GM18873 (cell line): ENCODE results near the gene AHRR.

ENCODE experiments used
- ATAC-seq: cut with Tn5 transposase; IDR thresholded peaks from one replicate; pipeline ENCODE4 v1.9.1; 2021; ENCODE audit warnings: mild to moderate bottlenecking, moderate library complexity, moderate number of reproducible peaks; ENCODE audit not compliant: unreplicated experiment, low FRiP score

The AHRR gene

DNA sequence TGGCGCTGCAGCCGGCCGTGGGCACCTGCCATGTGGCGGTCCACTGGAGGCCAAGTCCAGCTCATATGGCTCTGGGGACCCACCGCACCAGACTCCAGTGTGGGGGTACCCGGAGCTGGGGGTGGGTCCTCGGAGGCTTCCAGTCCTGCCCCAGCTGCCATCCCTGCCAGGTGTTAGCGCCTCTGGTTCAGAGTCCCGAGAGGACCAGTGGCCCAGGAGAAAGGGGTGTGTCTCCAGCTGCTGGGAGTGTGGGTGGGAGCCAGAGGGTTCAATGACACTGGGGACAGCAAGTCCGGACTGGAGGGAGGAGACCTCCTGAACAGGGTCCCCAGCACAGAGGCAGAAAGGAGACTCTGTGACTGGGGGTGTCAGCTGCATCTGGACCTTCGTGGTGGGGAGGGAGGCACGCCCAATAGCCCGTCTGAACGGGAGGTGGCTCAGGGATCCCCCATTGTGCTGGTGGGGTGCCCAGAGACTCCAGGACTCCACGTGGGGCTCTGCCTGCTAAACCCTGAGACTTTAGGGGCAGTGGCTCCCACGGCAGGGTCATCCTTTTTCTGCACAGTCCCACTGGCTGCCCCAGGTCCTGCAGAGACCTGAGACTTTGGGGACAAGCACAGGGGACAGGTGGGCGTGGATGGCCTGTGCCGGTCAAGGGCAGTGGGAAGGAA is 2.4 kb upstream of the AHRR start:
- ATAC-seq: no peak

DNA sequence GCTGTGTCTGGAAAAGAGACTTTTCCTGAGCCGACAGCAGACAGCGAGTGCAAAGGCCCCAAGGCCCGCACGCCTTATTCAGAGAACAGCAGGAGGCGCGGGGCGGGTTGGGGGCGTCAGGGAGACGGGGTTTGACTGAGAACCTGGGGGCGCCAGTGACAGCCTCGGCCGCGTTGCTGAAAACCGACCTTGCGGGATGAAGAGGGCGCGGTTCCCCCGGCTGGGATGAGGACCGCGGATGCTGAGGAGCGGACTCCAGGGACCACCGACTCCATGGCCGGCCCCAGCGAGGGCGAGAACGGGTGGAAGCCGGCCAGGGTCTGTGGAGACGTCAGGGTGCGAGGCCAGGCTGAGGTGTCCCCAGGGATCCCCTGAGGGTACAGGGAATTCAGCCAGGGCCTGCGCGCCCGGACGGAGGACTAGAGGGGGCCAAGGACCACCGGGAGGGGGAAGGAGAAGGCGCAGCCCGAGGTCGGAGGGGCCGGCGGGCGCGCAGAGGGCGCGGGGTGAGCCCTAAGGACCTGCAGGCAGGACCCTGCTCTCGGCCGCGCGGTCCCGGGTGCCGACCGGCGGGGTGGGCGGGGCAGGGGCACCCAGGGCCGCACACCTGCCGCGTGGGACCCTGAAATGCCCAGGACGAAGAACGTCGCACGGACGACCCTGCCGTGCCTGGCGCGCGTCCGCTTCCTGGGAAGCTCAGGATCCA is 837 bp upstream of the AHRR start:
- ATAC-seq: no peak

DNA sequence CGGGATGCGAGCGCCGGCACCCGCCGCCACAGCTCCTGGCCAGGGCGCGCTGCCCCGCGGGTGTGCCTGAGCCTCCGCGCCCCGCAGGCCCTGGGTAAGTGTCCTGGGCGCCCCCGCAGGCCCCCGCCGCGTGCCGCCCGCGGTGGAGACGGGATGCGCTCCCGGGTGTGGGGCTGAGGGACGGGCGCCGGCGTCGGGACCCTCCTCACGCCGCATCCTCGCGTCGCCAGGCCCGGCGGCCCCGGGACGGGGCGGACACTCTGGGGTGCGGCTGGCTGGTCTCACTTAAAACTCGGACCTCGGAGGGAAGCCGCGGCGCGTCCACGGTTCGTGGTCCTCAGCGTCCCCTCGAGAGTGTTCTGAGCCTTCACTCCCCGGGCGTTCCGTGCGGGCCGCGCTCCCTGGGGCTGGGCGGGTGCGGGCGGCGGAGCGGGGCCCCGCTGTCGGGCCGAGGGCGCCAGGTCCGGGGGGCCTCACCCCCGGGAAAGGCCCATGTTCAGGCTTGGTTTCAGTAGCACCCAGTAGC is 275 bp downstream of the AHRR start:
- no peak for ATAC-seq

DNA sequence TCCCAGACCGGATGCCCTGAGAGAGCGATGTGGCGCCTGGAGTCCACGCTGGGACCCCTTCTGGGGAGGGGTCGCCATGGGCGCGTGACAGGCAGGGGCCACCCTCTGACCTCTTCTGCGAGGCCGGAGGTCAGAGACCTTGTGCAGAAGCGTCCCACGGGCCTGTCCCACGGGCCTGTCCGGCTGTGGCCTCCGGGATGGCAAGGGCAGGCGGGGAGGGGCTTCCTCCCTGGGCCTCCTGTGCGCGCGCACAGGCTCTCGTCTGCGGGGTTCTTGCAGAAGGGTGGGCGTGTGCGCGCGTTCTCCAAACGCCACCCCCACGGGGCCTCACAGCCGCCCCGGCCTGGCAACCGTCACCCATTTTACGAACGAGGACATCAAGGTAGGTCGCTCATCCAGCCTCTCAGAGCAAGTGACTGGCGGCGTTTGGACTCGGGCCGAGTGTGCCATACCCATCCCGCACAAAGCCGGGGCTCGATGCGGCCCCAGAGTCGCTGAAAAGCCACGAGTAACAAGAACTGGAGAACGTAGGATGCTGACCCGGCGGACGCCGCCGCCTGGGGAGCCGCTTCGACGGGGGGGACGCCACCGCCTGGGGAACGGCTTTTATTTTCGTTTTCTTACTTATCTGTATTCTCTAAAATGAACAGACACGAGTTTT is 897 bp downstream of the AHRR start:
- no peak for ATAC-seq

DNA sequence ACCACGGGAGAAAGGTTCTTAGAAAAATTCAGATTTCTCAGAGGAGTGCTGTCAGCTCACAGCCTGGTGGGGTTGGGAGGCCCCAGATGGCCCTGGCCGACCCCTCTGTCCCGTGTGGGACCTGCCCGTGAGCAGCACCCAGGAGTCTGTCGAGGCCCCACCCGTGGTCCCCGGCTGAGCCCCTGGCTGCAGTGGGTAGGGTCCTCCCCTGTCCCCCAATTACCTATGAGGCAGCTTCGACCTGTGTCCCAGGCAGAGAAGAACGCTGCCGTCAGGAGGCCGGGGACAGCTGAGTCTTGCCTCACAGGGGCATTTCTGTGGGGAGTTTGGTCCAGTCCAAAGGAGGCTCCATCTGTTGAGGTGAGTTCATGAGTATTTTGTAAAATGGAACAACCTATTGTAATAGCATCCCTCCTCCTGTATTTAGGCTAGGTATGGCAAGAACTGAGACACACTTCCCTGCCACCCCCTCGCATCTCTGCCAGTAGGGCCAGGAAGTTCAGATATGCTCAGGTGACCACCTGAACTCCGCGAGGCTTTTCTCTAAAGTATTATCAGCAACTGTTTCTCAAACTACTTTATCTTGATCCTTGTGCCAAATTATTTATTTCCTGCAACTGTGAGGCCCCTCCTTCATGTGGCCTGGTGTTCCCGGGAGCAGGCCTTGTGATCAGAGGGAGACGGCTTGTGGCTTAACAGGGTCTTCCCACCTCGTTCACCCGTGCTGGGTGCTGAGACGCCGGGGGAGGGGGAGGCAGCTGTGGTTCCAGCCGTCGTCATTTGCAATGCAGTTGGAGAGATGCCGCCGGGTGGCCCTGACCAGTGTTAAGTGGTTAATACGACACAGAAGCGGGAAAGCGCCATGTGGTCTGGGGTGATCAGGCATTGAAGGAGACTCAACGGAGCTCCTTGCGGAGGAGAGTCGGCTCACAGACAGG is 1.7 kb downstream of the AHRR start:
- no peak for ATAC-seq

DNA sequence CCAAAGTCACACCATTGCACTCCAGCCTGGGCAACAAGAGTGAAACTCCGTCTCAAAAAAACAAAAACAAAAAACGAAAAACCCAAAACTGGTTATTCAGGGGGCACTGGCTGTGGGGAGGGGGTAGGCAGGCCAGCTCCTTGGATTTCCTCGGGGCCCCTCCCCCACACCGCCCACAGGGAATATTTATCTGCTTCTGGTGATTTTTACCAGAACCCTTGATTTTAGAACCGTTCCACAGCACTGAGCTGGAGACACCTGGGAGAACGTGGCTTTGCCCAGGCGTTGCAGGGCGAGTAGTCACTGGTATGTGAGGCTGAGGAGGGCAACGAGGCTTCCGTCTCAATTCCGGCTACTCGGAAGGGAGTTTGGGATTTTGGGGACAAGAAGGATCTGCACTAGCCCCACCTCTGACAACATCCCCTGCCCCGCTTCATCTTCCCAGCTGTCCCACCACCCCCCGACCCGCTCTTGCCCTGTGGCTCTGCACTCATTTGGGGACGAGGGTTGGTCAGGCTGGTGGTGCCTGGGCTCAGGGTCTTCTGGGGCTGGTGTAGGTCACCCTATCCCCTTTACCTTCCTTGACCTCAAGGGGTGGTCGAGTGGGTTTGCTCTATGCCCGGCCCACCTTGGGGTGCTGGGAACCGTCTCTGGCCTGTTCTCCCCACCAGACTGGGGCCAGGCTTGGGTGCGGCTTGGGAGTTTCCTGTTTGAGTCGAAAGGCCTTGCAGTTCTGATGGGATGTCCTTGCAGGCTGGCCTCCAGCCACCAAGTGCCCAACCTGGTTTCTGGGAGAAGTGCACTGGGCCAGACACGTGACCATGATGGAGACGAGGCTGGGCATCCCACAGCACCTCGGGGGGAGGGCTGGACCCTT is 3.5 kb downstream of the AHRR start:
- no peak for ATAC-seq

DNA sequence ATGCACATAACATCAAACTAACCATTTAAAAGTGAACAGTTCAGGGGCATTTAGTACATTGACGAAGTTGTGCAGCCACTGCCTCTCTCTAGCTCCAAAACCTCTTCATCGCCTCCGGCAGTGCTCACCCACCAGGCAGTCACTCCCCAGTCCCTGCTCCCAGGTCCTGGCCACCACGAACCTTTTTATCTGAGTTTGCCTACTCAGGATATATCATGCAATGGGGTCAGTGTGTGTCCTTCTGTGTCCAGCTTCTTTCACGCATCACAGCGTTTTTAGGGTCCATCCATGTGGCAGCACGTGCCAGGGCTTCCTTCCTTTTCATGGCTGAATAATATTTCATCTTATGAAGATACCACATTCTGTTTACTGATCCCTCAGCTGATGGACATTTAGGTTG is 4.6 kb downstream of the AHRR start:
- no peak for ATAC-seq

DNA sequence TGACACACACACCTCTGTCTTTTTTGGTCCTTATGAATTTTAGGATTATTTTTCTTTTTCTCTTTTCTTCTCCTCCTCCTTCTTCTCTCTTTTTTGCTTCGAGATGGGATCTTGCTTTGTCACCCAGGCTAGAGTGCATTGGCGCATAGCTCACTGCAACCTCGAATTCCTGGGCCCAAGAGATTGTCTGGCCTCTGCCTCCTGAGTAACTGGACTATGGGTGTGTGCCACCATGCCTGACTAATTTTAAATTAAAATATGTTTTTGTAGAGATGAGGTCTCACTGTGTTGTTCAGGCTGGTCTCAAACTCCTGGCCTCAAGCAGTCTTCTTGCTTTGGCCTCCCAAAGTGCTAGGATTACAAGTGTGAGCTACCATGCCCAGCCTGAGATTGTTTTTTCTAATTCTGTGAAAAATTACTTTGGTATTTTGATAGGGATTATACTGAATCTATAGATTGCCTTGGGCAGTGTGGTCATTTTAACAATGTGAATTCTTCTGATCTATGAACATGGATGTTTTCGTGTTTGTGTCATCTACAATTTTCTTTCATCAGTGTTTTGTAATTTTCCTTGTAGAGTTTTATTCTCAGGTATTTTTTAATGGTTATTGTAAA is 7.7 kb downstream of the AHRR start:
- ATAC-seq: no peak

DNA sequence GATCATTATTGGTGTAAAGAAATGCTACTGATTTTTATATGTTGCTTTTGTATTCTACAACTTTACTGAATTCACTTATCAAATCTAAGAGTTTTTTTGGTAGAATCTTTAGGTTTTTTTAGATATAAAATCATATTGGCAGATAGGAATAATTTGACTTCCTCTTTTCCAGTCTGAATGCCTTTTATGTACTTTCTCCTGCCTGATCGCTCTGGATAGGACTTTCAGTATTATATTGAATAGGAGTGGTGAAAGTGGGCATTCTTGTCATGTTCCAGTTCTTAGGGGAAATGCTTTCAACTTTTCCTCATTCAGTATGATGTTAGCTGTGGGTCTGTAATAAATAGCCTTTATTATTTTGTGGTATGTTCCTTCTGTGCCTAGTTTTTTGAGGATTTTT is 8.3 kb downstream of the AHRR start:
- ATAC-seq: no peak

DNA sequence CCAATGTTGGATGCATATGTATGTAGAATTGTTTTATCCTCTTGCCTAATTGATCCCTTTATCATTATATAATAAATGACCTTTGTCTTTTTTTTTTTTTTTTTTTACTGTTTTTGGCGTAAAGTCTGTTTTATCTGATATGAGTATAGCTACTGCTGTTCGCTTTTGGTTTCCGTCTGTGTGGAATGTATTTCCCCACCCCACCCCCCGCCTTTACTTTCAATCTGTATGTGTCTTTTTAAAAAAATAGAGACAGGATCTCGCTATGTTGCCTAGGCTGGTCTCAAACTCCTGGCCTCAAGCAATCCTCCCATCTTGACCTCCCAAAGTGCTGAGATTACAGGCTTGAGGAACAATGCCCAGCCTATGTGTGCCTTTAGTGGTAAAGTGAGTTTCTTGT is 11.3 kb downstream of the AHRR start:
- no peak for ATAC-seq

DNA sequence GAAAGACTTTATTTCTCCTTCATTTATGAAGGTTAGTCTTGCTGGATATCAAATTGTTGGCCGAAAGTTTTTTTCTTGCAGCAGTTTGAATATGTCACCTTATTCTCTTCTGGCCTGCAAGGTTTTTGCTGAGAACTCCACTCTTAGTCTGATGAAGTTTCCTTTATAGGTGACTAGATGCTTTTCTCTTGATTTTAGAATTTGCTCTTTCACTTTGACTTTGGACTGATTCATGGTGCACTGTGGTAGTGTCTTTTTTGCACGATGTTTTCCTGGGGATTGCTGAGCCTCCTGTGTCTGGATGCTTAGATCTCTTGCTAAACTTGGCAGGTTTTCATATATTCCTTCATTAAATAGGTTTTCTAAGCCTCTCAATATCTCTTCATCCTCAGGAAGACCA is 12.4 kb downstream of the AHRR start:
- no peak for ATAC-seq

DNA sequence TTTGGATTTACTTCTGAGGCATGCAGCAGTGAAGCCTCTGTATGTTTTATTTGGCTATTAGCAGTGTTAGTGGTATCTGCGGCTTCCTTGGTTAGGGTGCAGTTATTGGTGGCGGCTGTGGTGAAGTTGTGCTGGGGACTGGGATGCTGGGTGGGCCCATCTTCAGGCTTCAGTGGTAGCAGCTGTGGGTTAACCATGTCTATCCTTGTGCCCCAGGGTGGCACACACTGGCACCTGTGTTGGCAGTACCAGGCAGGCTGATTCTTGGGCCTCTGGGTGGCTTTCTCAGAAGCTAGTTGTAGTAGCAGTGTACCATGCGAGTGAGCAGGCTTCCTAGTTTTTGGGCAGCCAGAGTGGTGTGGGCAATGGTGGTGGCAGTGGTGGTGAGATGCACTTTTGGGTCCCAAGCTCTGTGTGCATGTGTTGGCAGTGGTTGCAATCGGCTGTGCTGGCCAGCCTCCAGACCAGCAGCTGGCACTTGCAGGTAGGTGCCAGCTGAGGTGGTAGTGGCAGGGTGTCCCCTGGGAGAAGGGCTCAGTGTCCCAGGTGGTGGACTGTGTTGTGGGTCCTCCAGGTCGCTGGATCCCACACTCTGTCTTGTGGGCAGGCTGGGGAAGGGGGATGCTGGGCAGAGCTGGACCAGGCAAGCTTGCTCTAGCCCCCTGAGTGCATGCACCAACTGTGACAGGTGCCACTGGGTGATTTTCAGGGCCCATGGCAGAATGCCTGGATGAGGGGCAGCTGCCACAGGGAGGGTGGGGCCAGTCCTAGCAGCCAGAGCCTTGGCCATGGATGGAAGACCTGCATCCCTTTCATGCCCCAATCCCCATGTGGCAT is 13.6 kb downstream of the AHRR start:
- no peak for ATAC-seq

DNA sequence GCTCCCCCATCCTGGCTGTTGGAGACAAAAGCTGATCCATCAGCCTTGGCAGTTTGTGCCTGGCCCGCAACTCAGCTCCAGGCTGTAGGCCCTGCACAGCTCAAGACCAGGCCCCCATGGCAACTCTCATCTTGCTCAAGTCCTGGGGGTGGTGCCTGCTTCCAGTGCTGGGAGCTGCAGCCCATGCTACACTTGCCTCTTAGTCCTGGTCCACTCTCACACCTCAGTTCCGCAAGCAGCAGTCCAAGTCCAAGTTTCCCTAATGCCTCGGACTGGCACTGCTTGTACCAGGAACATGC is 14.2 kb downstream of the AHRR start:
- ATAC-seq: no peak

DNA sequence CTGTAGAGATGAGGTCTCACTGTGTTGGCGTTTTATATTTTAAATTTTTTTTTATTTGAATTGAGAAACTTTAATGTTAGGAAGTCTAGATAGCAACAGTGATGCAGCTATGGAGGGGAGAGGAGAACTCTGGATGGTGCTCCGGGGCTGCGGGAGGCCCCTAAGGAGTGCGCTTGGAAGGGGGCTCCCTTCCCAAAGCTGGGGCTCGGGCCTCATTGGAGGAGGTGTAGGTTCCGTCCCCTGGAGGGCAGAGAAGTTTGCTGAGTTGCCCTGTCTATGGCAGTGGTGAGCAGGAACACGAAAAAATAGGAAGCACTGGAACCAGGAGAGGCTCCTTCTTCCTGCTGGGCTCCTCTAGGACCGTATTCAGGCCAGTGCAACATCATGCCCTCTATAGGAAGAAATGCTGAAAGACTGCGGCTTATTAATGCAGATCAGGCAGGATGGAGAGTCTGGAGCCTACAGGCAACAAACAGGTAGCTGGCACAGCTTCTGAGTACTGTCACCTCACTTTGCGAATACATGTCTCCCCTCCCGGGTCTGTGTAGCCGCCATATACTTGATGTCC is 16.1 kb downstream of the AHRR start:
- no peak for ATAC-seq

DNA sequence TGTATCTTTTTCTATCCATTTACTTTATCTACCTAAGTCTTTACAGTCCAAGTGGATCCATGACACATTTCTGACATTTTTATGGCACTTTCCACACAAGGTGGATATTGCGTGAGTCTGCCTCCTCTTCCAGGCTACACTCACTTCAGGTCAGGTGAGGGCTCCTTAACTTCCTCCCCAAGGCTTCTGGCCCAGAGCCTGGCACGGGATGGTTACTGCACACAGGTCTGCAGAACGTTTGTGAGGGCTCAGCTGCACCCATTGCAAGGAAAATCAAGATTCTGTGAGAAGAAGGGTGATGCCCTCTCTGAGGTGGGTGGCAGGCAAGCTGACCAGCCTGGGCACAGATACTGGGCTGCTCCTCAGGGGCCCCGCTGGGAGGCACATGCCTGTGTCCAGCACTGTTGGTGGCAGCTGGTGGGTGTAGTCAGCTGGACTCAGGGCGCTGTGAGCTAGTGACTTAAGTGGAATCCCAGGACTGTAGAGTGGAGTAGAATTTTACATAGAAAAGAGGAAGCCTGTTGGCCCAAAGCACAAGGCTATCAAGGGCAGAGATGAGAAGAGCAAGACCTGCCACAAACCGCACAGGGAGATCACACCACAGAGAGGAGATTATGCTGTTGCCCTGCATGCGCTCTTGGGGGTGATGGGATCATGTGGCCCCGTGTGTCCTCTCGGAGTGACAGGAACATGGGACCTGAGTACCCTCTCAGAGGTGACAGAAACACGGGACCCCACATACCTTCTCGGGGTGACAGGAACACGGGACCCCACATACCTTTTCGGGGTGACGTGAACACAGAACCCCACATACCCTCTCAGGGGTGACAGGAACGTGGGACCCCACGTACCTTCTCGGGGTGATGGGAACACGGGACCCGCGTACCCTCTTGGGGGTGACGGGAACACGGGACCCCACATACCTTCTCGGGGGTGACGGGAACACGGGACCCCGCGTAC is 21.3 kb downstream of the AHRR start:
- no peak for ATAC-seq

DNA sequence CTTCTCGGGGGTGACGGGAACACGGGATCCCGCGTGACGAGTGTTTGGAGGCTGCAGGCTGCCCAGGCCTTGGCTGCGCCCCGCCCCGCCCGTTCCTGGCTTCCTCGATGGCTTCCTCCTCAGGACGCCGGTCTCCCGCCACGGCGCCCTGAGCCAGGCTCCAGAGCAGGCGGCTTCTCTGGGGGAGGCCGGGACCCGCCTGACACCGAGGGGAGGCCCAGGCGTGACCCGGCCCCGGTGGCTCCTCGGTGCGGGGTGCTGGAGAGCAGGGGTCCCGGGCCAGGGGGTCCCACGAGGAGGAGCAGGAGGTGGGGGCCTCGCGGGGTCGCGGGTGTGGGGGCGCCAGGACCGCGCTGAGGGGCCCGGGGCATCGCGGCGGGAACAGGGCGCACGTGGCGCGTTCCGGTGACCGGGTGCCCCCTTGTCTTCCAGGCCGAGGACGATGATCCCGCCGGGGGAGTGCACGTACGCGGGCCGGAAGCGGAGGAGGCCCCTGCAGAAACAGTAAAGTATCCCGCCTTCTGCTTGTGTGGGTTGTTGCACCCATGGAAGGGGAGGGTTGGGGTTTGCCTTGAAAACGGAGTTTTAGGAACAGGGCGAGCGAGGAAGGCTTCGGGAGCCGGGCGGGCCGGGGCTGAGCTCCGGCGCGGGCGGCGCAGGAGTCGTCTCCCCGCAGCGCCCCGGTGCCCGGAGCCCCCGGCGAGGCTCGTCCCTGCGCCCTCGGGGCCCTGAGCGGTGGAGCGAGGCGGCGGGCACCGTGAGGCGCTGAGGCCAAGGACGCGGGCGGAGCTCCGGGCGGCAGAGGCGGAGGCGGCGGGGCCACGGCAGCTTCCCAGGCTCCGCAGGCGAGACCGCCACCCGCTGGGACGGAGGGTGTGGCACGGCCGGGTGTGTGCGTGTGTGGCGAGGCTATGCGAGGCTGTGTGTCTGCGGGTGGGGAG is 22.2 kb downstream of the AHRR start:
- no peak for ATAC-seq
